Endodermal cell (in vitro differentiated cells): ENCODE results near the gene DENND4C. TPM values are rescaled to one million over a fixed set of nuclear protein-coding genes. Genes with fewer than 3 reads are reported as not detected.

ENCODE experiments used
- DNase-seq: peaks from one replicate; pipeline ENCODE4 v3.0.0-alpha.2; 2017
- H3K27ac ChIP-seq: 2 replicates; pipeline ENCODE4 v1.5.1; 2013; ENCODE audit warnings: mild to moderate bottlenecking, low read depth, low read length, moderate library complexity
- H3K27me3 ChIP-seq: 2 replicates; pipeline ENCODE4 v1.6.1; 2013; ENCODE audit warnings: mild to moderate bottlenecking, low read length, moderate library complexity; ENCODE audit not compliant: insufficient read depth, control insufficient read depth, poor library complexity, severe bottlenecking
- H3K36me3 ChIP-seq: 2 replicates; pipeline ENCODE4 v1.7.0; 2013; ENCODE audit warnings: mild to moderate bottlenecking, low read length, moderate library complexity; ENCODE audit not compliant: control insufficient read depth, insufficient read depth
- H3K4me1 ChIP-seq: one replicate; pipeline ENCODE4 v1.7.0; 2013; ENCODE audit warnings: low read length; ENCODE audit not compliant: control insufficient read depth, insufficient read depth
- H3K4me3 ChIP-seq: 2 replicates; pipeline ENCODE4 v1.5.1; 2013; ENCODE audit warnings: mild to moderate bottlenecking, low read length, moderate library complexity
- H3K9ac ChIP-seq: 2 replicates; pipeline ENCODE4 v1.6.1; 2013; ENCODE audit warnings: mild to moderate bottlenecking, low read length, moderate library complexity; ENCODE audit not compliant: poor library complexity, severe bottlenecking; ENCODE audit errors: extremely low read depth
- H3K9me3 ChIP-seq: 2 replicates; pipeline ENCODE4 v1.6.1; 2013; ENCODE audit warnings: mild to moderate bottlenecking, low read length, moderate library complexity; ENCODE audit not compliant: control insufficient read depth
- H3K27ac Mint-ChIP-seq: 2 replicates; pipeline ENCODE4 v1.8.0; 2020; ENCODE audit warnings: mixed read lengths
- H3K27me3 Mint-ChIP-seq: 2 replicates; pipeline ENCODE4 v1.8.0; 2021; ENCODE audit warnings: mild to moderate bottlenecking, mixed read lengths; ENCODE audit not compliant: insufficient read depth
- H3K36me3 Mint-ChIP-seq: 2 replicates; pipeline ENCODE4 v1.8.0; 2020; ENCODE audit warnings: low read depth, mixed read lengths
- H3K4me1 Mint-ChIP-seq: 2 replicates; pipeline ENCODE4 v1.8.0; 2020; ENCODE audit warnings: mixed read lengths
- H3K4me3 Mint-ChIP-seq: 2 replicates; pipeline ENCODE4 v1.8.0; 2020; ENCODE audit warnings: mild to moderate bottlenecking, moderate library complexity, mixed read lengths
- H3K9me3 Mint-ChIP-seq: 2 replicates; pipeline ENCODE4 v1.8.0; 2020; ENCODE audit warnings: mild to moderate bottlenecking, mixed read lengths
- CTCF ChIP-seq: fragments of 200-600 bp; sonication (generic); conservative IDR thresholded peaks from 2 replicates; pipeline ENCODE4 v1.5.0; 2021; ENCODE audit warnings: antibody characterized with exemption, mild to moderate bottlenecking
- WGBS, 2 experiments: methylation state at CpG; one replicate each; pipeline versions ENCODE4 v1.1.5 to v1.1.7; 2013; ENCODE audit warnings: missing lambda C conversion rate in 2 of 2, mixed read lengths in 1 of 2; ENCODE audit not compliant: insufficient coverage in 1 of 2, insufficient read length in 1 of 2; 5-methylcytosine and 5-hydroxymethylcytosine counted together
- total RNA-seq, 2 donors: library from RNA; stranded (reverse); fragmentation: NEBNext Ultra II Directional in 1 of 2; extraction: Animal tissue kit (Norgen Biotek cat#: 25700) in 1 of 2; gene quantifications; 2 replicates in 1 of 2; 3 replicates in 1 of 2; pipeline ENCODE4 v1.2.1, GENCODE V29; 2021

The DENND4C gene
- total RNA-seq, 2 donors from 2014 or later: 25.4 to 27.2 TPM

GRCh38 chr9:19306568-19306967 lies 76.1 kb downstream of the DENND4C start:
- Mint-ChIP-seq H3K36me3 (peaks cover 10% of the 10 kb centered on the region), H3K9me3 (no peaks in the 10 kb centered on the region), H3K27me3 (no peaks in the 10 kb centered on the region), H3K27ac (no peak overlapping the region), H3K4me3 (no peak overlapping the region), H3K4me1 (peaks cover 9% of the 10 kb centered on the region)
- Histone ChIP-seq H3K9me3 (no peaks in the 10 kb centered on the region), H3K9ac (no peak overlapping the region), H3K27me3 (no peaks in the 10 kb centered on the region), H3K27ac (no peak overlapping the region), H3K4me1 (no peaks in the 10 kb centered on the region), H3K36me3 (peaks cover 18% of the 10 kb centered on the region), H3K4me3 (no peak overlapping the region)
- TF ChIP-seq CTCF: no peak
- WGBS, 2 experiments: 91 to 100% methylated on average over 4 of the region's 5 CpGs
- no peak for DNase-seq

- Histone ChIP-seq H3K27ac (no peak overlapping the region), H3K4me3 (no peak overlapping the region), H3K27me3 (no peaks in the 10 kb centered on the region), H3K4me1 (no peaks in the 10 kb centered on the region), H3K9me3 (no peaks in the 10 kb centered on the region), H3K36me3 (peaks cover 16% of the 10 kb centered on the region), H3K9ac (no peak overlapping the region)
- no peak for TF ChIP-seq CTCF
- WGBS, 2 experiments: 100% methylated on average over 1 of the region's 1 CpG; no CpG with 5 or more reads in 1 of the 2 experiments
- Mint-ChIP-seq H3K4me3 (no peak overlapping the region), H3K27me3 (no peaks in the 10 kb centered on the region), H3K9me3 (no peaks in the 10 kb centered on the region), H3K36me3 (peaks cover 7% of the 10 kb centered on the region), H3K4me1 (no peaks in the 10 kb centered on the region), H3K27ac (no peak overlapping the region)
- DNase-seq: no peak
Observed at GRCh38 chr9:19310246-19310645, 79.8 kb downstream of the DENND4C start.

GRCh38 chr9:19313573-19313972 lies 83.1 kb downstream of the DENND4C start:
- 89 to 94% methylated on average over 2 to 3 of the region's 3 CpGs for WGBS, 2 experiments
- no peak overlapping the region for H3K9ac ChIP-seq
- H3K9me3 ChIP-seq: no peaks in the 10 kb centered on the region
- no peak for TF ChIP-seq CTCF
- no peak overlapping the region for H3K4me3 ChIP-seq
- Mint-ChIP-seq H3K4me3 (no peak overlapping the region), H3K27ac (no peak overlapping the region), H3K9me3 (no peaks in the 10 kb centered on the region), H3K36me3 (peaks cover 10% of the 10 kb centered on the region), H3K4me1 (no peaks in the 10 kb centered on the region), H3K27me3 (no peaks in the 10 kb centered on the region)
- H3K27me3 ChIP-seq: no peaks in the 10 kb centered on the region
- H3K27ac ChIP-seq: no peak overlapping the region
- DNase-seq: no peak
- no peaks in the 10 kb centered on the region for H3K4me1 ChIP-seq
- H3K36me3 ChIP-seq: peaks cover 20% of the 10 kb centered on the region
